HG03280 (cell line): Measurements from ENCODE around the gene TRDN.

Experiments
- ATAC-seq: cut with Tn5 transposase; IDR thresholded peaks from one replicate; pipeline ENCODE4 v1.9.1; 2021; ENCODE audit warnings: mild to moderate bottlenecking, moderate library complexity; ENCODE audit not compliant: unreplicated experiment

TRDN gene

GRCh38 chr6:123636782-123637181, at the start of gene TRDN:
TSS of gene TRDN (minus strand) at chr6:123636950. CDS start at chr6:123636775, 175 bp downstream.
- no peak for ATAC-seq

- no peak for ATAC-seq
Measured at GRCh38 chr6:123681957-123682462, 45.3 kb upstream of the TRDN start.

- ATAC-seq = no peak
Measured at GRCh38 chr6:123677897-123678296, 41.1 kb upstream of the TRDN start.

- no peak for ATAC-seq
Measured at GRCh38 chr6:123676793-123677192, 40.0 kb upstream of the TRDN start.

- no peak for ATAC-seq
Measured at GRCh38 chr6:123668965-123669591, 32.3 kb upstream of the TRDN start.

GRCh38 chr6:123668063-123668462, 31.3 kb upstream of the TRDN start:
- ATAC-seq = no peak

GRCh38 chr6:123663436-123663835, 26.7 kb upstream of the TRDN start:
- ATAC-seq = no peak

GRCh38 chr6:123662757-123663156, 26.0 kb upstream of the TRDN start:
- no peak for ATAC-seq

GRCh38 chr6:123661105-123661891, 24.5 kb upstream of the TRDN start:
- ATAC-seq = no peak

GRCh38 chr6:123659960-123660748, 23.4 kb upstream of the TRDN start:
- no peak for ATAC-seq

- ATAC-seq = no peak
Measured at GRCh38 chr6:123658848-123659247, 22.1 kb upstream of the TRDN start.

GRCh38 chr6:123655521-123656306, 19.0 kb upstream of the TRDN start:
- peak; percentile 80 for ATAC-seq

- ATAC-seq = no peak
Measured at GRCh38 chr6:123648723-123649122, 12.0 kb upstream of the TRDN start.

GRCh38 chr6:123648020-123648580, 11.3 kb upstream of the TRDN start:
- no peak for ATAC-seq

- no peak for ATAC-seq
Measured at GRCh38 chr6:123641497-123641896, 4.7 kb upstream of the TRDN start.

GRCh38 chr6:123640567-123641187, 3.9 kb upstream of the TRDN start:
- ATAC-seq = no peak

GRCh38 chr6:123638865-123639264, 2.1 kb upstream of the TRDN start:
- no peak for ATAC-seq

GRCh38 chr6:123636282-123636681, 468 bp downstream of the TRDN start:
- no peak for ATAC-seq

GRCh38 chr6:123635567-123635966, 1.2 kb downstream of the TRDN start:
- no peak for ATAC-seq

- no peak for ATAC-seq
Measured at GRCh38 chr6:123635144-123635543, 1.6 kb downstream of the TRDN start.
